Measurements from ENCODE around the gene LPAR1.

The LPAR1 gene

DNA sequence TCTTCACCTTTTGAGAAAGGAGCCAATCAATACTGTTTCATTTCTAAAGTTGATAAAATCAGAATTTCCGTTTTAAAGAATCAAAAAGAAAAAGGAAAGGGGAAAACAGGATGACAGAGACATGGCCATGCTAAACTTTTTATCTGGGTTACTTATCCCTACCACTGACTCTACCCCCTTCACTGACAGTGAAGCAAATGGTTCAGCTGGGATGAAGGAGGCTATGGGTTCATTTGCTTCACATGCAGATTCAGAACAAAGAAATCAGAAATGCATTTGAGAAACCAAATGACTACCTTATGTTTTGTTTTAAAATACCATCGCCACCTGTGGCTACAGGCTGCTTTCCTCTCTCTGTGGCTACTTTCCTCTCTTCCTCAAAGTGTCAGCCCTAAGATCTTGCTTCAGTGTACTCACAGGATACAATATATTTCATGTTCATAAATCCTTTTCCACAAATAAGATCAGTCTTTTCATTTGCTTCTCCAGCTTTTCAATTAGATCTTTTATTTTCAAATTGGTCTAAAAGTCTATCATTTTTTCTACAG is 53.3 kb downstream of the LPAR1 start:
- TF ChIP-seq NFRKB (IDR thresholded peaks at IDR 0.05) (no peak), PKNOX1 (IDR thresholded peaks at IDR 0.05) (no peak), SP1 (IDR thresholded peaks at IDR 0.05) (no peak), L3MBTL2 (conservative IDR thresholded peaks at IDR 0.05) (no peak), SUZ12 (IDR thresholded peaks at IDR 0.05) (no peak), ELF4 (IDR thresholded peaks at IDR 0.05) (no peak), LEF1 (IDR thresholded peaks at IDR 0.05; ENCODE audit: borderline replicate concordance) (no peak), FOXK2 (IDR thresholded peaks at IDR 0.05) (no peak), BHLHE40 (IDR thresholded peaks at IDR 0.05; ENCODE audit: borderline replicate concordance) (no peak), ARNT (IDR thresholded peaks at IDR 0.05) (no peak), FOXM1 (IDR thresholded peaks at IDR 0.05; ENCODE audit: borderline replicate concordance) (no peak), HDGF (IDR thresholded peaks at IDR 0.05; ENCODE audit: borderline replicate concordance) (no peak), FOXA1 (IDR thresholded peaks at IDR 0.05) (no peak)
- ChIA-PET CTCF (no interaction called here), POLR2A (no interaction called here)
- DNase-seq (ENCODE audit: extremely low spot score), result no peak

DNA sequence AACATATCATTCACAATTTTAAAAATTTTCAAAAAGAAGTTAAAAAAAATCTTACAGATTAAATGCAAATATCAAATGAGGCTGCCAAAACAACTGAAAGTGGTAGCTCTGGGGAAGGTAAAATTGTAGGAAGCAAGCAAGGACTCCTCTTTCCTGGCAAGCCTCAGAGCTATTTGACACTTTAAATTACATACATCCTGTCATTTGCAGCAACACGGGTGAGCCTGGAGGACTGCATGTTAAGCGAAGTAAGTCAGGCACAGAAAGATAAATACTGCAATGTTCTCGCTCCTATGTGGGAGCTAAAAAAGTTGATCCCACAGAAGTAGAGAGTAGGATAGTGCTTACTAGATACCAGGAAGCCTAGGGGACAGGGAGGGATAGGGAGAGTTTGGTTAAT is 58.0 kb downstream of the LPAR1 start:
- DNase-seq (ENCODE audit: extremely low spot score), result no peak
- POLR2A ChIA-PET, result no interaction called here
- TF ChIP-seq ZNF384 (IDR thresholded peaks at IDR 0.05), result no peak
- no peak for TF ChIP-seq NFRKB (IDR thresholded peaks at IDR 0.05)
- TF ChIP-seq PKNOX1 (IDR thresholded peaks at IDR 0.05), result no peak
- TF ChIP-seq ARNT (IDR thresholded peaks at IDR 0.05), result no peak
- TF ChIP-seq LEF1 (IDR thresholded peaks at IDR 0.05; ENCODE audit: borderline replicate concordance), result no peak
- CTCF ChIA-PET, result no interaction called here

DNA sequence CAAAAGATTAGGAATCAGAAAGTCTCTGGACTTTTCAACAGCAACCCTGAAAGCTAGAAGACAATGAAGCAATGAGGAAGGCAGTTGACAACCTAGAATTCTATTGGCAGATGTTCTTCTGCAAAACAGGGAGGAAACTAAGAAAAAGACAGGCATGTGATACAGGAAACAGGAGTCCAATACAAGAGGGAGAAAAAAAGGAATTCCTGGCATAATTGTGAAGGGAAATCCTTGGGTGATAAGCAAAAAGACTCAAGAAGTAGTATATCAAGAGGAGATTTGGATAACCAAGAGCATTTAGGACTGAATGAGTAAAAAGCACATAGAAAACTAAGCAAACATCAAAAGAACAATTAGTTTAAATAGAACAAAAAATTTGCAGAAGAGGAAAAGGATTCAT is 58.6 kb downstream of the LPAR1 start:
- ChIA-PET CTCF (no interaction called here), POLR2A (no interaction called here)
- TF ChIP-seq PKNOX1 (IDR thresholded peaks at IDR 0.05) (no peak), ELF4 (IDR thresholded peaks at IDR 0.05) (no peak), ZNF384 (IDR thresholded peaks at IDR 0.05) (no peak), ARNT (IDR thresholded peaks at IDR 0.05) (no peak), BHLHE40 (IDR thresholded peaks at IDR 0.05; ENCODE audit: borderline replicate concordance) (no peak), SUZ12 (IDR thresholded peaks at IDR 0.05) (no peak), LEF1 (IDR thresholded peaks at IDR 0.05; ENCODE audit: borderline replicate concordance) (no peak), FOXK2 (IDR thresholded peaks at IDR 0.05) (no peak), SP1 (IDR thresholded peaks at IDR 0.05) (no peak), TARDBP (IDR thresholded peaks at IDR 0.05) (no peak), L3MBTL2 (conservative IDR thresholded peaks at IDR 0.05) (no peak), FOXM1 (IDR thresholded peaks at IDR 0.05; ENCODE audit: borderline replicate concordance) (no peak), FOXA1 (IDR thresholded peaks at IDR 0.05) (no peak)
- no peak for DNase-seq (ENCODE audit: extremely low spot score)

- no peak for DNase-seq (ENCODE audit: extremely low spot score)
- ChIA-PET CTCF (no interaction called here), POLR2A (no interaction called here)
- TF ChIP-seq FOXM1 (IDR thresholded peaks at IDR 0.05; ENCODE audit: borderline replicate concordance) (no peak), ELF4 (IDR thresholded peaks at IDR 0.05) (no peak), FOXA1 (IDR thresholded peaks at IDR 0.05) (no peak), PKNOX1 (IDR thresholded peaks at IDR 0.05) (no peak), L3MBTL2 (conservative IDR thresholded peaks at IDR 0.05) (no peak), BHLHE40 (IDR thresholded peaks at IDR 0.05; ENCODE audit: borderline replicate concordance) (no peak), SUZ12 (IDR thresholded peaks at IDR 0.05) (no peak), TARDBP (IDR thresholded peaks at IDR 0.05) (no peak), HDGF (IDR thresholded peaks at IDR 0.05; ENCODE audit: borderline replicate concordance) (no peak), FOXK2 (IDR thresholded peaks at IDR 0.05) (no peak)
Observed at GRCh38 chr9:110978516-110978915, 59.8 kb downstream of the LPAR1 start.

GRCh38 chr9:110977259-110977709 is 61.0 kb downstream of the LPAR1 start:
- POLR2A ChIA-PET, result no interaction called here
- TF ChIP-seq CTBP1 (IDR thresholded peaks at IDR 0.05; ENCODE audit: borderline replicate concordance) (no peak), NFRKB (IDR thresholded peaks at IDR 0.05) (no peak), ARNT (IDR thresholded peaks at IDR 0.05) (no peak)
- DNase-seq (ENCODE audit: extremely low spot score), result no peak
- CTCF ChIA-PET, result no interaction called here

- TF ChIP-seq TARDBP (IDR thresholded peaks at IDR 0.05) (no peak), FOXK2 (IDR thresholded peaks at IDR 0.05) (no peak), SP1 (IDR thresholded peaks at IDR 0.05) (no peak), HDGF (IDR thresholded peaks at IDR 0.05; ENCODE audit: borderline replicate concordance) (no peak), BHLHE40 (IDR thresholded peaks at IDR 0.05; ENCODE audit: borderline replicate concordance) (no peak)
- no peak for DNase-seq (ENCODE audit: extremely low spot score)
- POLR2A ChIA-PET, result interaction anchor here (0.5 kb wide), 1 partner anchor 451 kb away, joined by 3 read pairs; no protein-coding TSS in a partner anchor
- CTCF ChIA-PET, result no interaction called here
Observed at GRCh38 chr9:110975969-110976368, 62.3 kb downstream of the LPAR1 start.
